ENCODE measurements around the gene ALOX12.

DNA sequence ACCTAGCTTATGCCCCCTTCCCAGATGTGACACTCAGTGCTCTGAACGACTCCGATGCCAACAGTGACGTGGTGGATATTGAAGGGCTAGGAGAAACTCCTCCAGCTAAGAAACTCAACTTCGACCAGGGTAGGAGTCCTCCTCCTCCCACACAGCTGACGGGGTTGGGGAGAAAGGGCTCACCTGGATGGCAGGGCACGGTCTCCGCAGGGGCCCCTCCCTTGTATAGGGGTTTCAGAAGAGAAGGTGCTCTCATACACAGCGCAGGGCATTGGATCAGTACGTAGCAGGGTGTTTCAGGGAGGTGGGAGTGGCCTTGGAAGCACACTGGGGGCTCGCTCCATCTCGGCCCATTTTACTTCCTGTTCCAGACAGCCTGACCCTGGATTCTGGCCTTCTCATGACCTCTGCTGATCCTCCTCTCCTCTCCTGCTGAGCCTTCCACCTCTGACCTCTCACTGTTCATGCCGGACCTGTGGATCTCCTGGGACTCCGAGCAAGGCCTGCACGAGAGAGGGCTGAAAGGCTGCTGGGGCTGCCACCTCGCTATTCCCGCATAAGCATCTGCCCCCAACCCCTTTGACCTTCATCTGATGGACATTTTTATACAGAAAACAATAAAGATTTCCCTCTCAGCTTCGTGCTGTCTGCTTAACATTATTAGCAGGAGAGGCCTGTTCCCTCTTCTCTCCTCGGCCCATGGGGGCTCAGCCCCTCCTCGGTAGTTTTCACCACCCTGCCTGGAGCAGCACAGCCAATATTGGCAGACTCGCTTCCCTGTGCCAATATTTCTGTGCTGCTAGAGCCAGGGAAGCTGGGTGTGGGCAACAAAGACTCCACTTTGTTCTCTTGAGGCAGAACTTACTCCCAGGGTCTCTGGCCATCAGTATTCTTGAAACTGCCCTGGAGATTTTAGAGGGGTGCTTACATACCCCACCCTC, 21.3 kb downstream of the ALOX12 start:
- TF ChIP-seq, protein P1, sequence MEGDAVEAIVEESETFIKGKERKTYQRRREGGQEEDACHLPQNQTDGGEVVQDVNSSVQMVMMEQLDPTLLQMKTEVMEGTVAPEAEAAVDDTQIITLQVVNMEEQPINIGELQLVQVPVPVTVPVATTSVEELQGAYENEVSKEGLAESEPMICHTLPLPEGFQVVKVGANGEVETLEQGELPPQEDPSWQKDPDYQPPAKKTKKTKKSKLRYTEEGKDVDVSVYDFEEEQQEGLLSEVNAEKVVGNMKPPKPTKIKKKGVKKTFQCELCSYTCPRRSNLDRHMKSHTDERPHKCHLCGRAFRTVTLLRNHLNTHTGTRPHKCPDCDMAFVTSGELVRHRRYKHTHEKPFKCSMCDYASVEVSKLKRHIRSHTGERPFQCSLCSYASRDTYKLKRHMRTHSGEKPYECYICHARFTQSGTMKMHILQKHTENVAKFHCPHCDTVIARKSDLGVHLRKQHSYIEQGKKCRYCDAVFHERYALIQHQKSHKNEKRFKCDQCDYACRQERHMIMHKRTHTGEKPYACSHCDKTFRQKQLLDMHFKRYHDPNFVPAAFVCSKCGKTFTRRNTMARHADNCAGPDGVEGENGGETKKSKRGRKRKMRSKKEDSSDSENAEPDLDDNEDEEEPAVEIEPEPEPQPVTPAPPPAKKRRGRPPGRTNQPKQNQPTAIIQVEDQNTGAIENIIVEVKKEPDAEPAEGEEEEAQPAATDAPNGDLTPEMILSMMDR (IDR thresholded peaks at IDR 0.05) = no peak
- no peak for TF ChIP-seq POLR2A (IDR thresholded peaks at IDR 0.05)
